Thoracic aorta (tissue), 2 donors: ENCODE measurements around the gene EXOC4. TPM values are rescaled to one million over a fixed set of nuclear protein-coding genes. Genes with fewer than 3 reads are reported as not detected.

Source experiments
- ATAC-seq: fragments of 150-250 bp; one replicate; pipeline ENCODE4 v1.8.0; 2017; ENCODE audit warnings: low read depth; ENCODE audit not compliant: insufficient number of reproducible peaks, low FRiP score
- DNase-seq: peaks from one replicate; pipeline ENCODE4 v3.0.0-alpha.2; 2020; ENCODE audit warnings: low spot score
- H3K27ac ChIP-seq, 2 donors: fragments of 200-600 bp; sonication (generic); 1 replicate in 1 of 2; 2 replicates in 1 of 2; pipeline ENCODE4 v1.5.1; 2016; ENCODE audit warnings: mild to moderate bottlenecking in 2 of 2, moderate library complexity in 2 of 2
- H3K27me3 ChIP-seq: fragments of 200-600 bp; sonication (generic); replicated peaks from 2 replicates; pipeline ENCODE4 v1.6.0; 2016; ENCODE audit warnings: mild to moderate bottlenecking; ENCODE audit not compliant: insufficient read depth
- H3K36me3 ChIP-seq: fragments of 200-600 bp; sonication (generic); one replicate; pipeline ENCODE4 v1.5.1; 2016
- H3K4me1 ChIP-seq, 2 donors: fragments of 200-600 bp; sonication (generic); 1 replicate in 1 of 2; 2 replicates in 1 of 2; pipeline versions ENCODE4 v1.5.1 to v1.6.0; 2016; ENCODE audit warnings: low read depth in 2 of 2, mild to moderate bottlenecking in 1 of 2; ENCODE audit not compliant: control insufficient read depth in 1 of 2
- H3K4me3 ChIP-seq: fragments of 200-600 bp; sonication (generic); 2 replicates; pipeline ENCODE4 v1.5.1; 2016; ENCODE audit warnings: mild to moderate bottlenecking
- H3K9me3 ChIP-seq: fragments of 200-600 bp; sonication (generic); 2 replicates; pipeline ENCODE4 v1.5.1; 2016
- CTCF ChIP-seq: fragments of 200-600 bp; sonication (generic); IDR thresholded peaks from one replicate; pipeline ENCODE4 v1.5.1; 2019; ENCODE audit warnings: antibody characterized with exemption
- total RNA-seq, 2 donors: library from RNA; depleted of rRNA; stranded (reverse); fragments of >200 nt; gene quantifications; one replicate each; pipeline versions ENCODE4 v1.1.0 to v1.2.3, GENCODE V29; 2016

Gene EXOC4
- total RNA-seq, 2 donors from 2014 or later = 65.3 to 72.8 TPM

- no peaks in the 10 kb centered on the region for H3K27me3 ChIP-seq
- no peak for TF ChIP-seq CTCF
- no peak overlapping the region for H3K4me3 ChIP-seq
- no peaks in the 10 kb centered on the region for H3K9me3 ChIP-seq
- H3K36me3 ChIP-seq = no peaks in the 10 kb centered on the region
- H3K4me1 ChIP-seq = peaks cover 0 to 4% of the 10 kb centered on the region in 2 donors
- ATAC-seq (no peak), DNase-seq (no peak)
- H3K27ac ChIP-seq = no peak overlapping the region
Measured at GRCh38 chr7:133859231-133859630, 606.4 kb downstream of the EXOC4 start.

GRCh38 chr7:133859871-133860450 is 607.1 kb downstream of the EXOC4 start:
- ATAC-seq (no peak), DNase-seq (no peak)
- Histone ChIP-seq H3K27ac (no peak overlapping the region), H3K4me3 (no peak overlapping the region), H3K36me3 (no peaks in the 10 kb centered on the region), H3K9me3 (no peaks in the 10 kb centered on the region), H3K27me3 (no peaks in the 10 kb centered on the region), H3K4me1 (peaks cover 0 to 4% of the 10 kb centered on the region in 2 donors)
- no peak for TF ChIP-seq CTCF

DNA sequence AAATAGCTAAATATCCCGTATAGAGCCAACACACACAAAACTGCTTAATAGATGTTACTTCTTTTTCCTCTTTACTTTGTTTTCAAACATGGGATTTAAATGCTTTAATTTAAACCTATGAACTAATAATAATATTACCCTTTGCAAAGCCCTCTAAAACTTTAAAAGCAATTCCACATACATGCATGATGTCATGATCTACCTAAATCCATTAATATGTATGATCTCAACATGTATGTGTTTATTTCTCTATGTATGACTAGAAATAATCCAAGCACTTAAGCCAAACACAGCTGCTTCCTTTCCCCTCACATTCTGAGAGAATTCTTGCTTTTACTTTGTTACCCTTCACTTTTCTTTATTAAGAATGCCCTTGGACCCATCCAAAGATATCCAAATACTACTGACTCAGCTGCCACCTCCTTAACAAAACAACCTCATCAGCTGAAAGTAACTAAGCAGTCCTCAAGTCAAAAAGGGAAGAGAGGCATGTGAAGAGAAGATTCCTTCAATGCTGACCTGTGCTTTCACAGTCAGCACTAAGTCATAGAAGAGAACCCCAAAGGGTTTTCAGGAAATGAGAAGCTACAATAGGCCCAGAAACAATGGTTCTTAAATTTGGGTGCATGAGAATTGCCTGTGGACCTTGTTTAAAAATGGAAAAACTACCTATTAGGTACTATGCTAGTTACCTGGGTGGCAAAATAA is 607.9 kb downstream of the EXOC4 start:
- DNase-seq = no peak
- no peak for TF ChIP-seq CTCF

GRCh38 chr7:133861876-133862275 is 609.0 kb downstream of the EXOC4 start:
- Histone ChIP-seq H3K27me3 (no peaks in the 10 kb centered on the region), H3K4me3 (no peak overlapping the region), H3K36me3 (no peaks in the 10 kb centered on the region), H3K4me1 (peaks cover 0 to 4% of the 10 kb centered on the region in 2 donors), H3K27ac (no peak overlapping the region), H3K9me3 (no peaks in the 10 kb centered on the region)
- ATAC-seq (no peak), DNase-seq (no peak)
- no peak for TF ChIP-seq CTCF

More for the DNA sequence above, 607.9 kb downstream of the EXOC4 start:
- Histone ChIP-seq H3K4me1 (peaks cover 0 to 4% of the 10 kb centered on the region in 2 donors), H3K27me3 (no peaks in the 10 kb centered on the region), H3K36me3 (no peaks in the 10 kb centered on the region), H3K27ac (no peak overlapping the region), H3K4me3 (no peak overlapping the region), H3K9me3 (no peaks in the 10 kb centered on the region)
- ATAC-seq = no peak

GRCh38 chr7:133863362-133864061 is 610.6 kb downstream of the EXOC4 start:
- DNase-seq = no peak
- H3K4me3 ChIP-seq = no peak overlapping the region
- no peak overlapping the region for H3K27ac ChIP-seq
- TF ChIP-seq CTCF = no peak
- no peaks in the 10 kb centered on the region for H3K36me3 ChIP-seq
- ATAC-seq = no peak
- H3K4me1 ChIP-seq = peaks cover 0 to 4% of the 10 kb centered on the region in 2 donors
- no peaks in the 10 kb centered on the region for H3K27me3 ChIP-seq
- H3K9me3 ChIP-seq = no peaks in the 10 kb centered on the region
